Measurements from ENCODE around the gene OPN5. TPM values are rescaled to one million over a fixed set of nuclear protein-coding genes. Genes with fewer than 3 reads are reported as not detected.

The OPN5 gene
- total RNA-seq, 1 donor from 2014 or later: not detected

- no peak for TF ChIP-seq CTCF (IDR thresholded peaks at IDR 0.05; ENCODE audit: insufficient read depth, low read length, severe bottlenecking)
- DNase-seq (ENCODE audit: low read depth) (no peak), FAIRE-seq (no peak)
- H3K4me3 ChIP-seq (ENCODE audit: low read depth, low read length): no peak overlapping the region
- no peaks in the 10 kb centered on the region for H3K27me3 ChIP-seq (ENCODE audit: control insufficient read depth, insufficient read depth, low read length)
- H3K36me3 ChIP-seq (ENCODE audit: control insufficient read depth, insufficient read depth, low read length): no peaks in the 10 kb centered on the region
Measured at GRCh38 chr6:47846752-47847151, 64.9 kb downstream of the OPN5 start.

GRCh38 chr6:47851091-47851490 lies 69.3 kb downstream of the OPN5 start:
- Histone ChIP-seq H3K4me3 (ENCODE audit: low read depth, low read length) (no peak overlapping the region), H3K36me3 (ENCODE audit: control insufficient read depth, insufficient read depth, low read length) (no peaks in the 10 kb centered on the region), H3K27me3 (ENCODE audit: control insufficient read depth, insufficient read depth, low read length) (no peaks in the 10 kb centered on the region)
- TF ChIP-seq CTCF (IDR thresholded peaks at IDR 0.05; ENCODE audit: insufficient read depth, low read length, severe bottlenecking): no peak
- FAIRE-seq (no peak), DNase-seq (ENCODE audit: low read depth) (no peak)

GRCh38 chr6:47852727-47853126 lies 70.9 kb downstream of the OPN5 start:
- TF ChIP-seq CTCF (IDR thresholded peaks at IDR 0.05; ENCODE audit: insufficient read depth, low read length, severe bottlenecking): no peak
- DNase-seq (ENCODE audit: low read depth) (peak; percentile 40), FAIRE-seq (peak; percentile 86)
- no peaks in the 10 kb centered on the region for H3K36me3 ChIP-seq (ENCODE audit: control insufficient read depth, insufficient read depth, low read length)
- H3K27me3 ChIP-seq (ENCODE audit: control insufficient read depth, insufficient read depth, low read length): no peaks in the 10 kb centered on the region
- H3K4me3 ChIP-seq (ENCODE audit: low read depth, low read length): no peak overlapping the region

- H3K27me3 ChIP-seq (ENCODE audit: control insufficient read depth, insufficient read depth, low read length): no peaks in the 10 kb centered on the region
- no peak for DNase-seq (ENCODE audit: low read depth)
- H3K36me3 ChIP-seq (ENCODE audit: control insufficient read depth, insufficient read depth, low read length): no peaks in the 10 kb centered on the region
- TF ChIP-seq CTCF (IDR thresholded peaks at IDR 0.05; ENCODE audit: insufficient read depth, low read length, severe bottlenecking): no peak
- no peak overlapping the region for H3K4me3 ChIP-seq (ENCODE audit: low read depth, low read length)
- FAIRE-seq: no peak
Measured at GRCh38 chr6:47853766-47854165, 71.9 kb downstream of the OPN5 start.

GRCh38 chr6:47854971-47855370 lies 73.1 kb downstream of the OPN5 start:
- no peaks in the 10 kb centered on the region for H3K27me3 ChIP-seq (ENCODE audit: control insufficient read depth, insufficient read depth, low read length)
- peak; percentile 45 for DNase-seq (ENCODE audit: low read depth)
- no peak for TF ChIP-seq CTCF (IDR thresholded peaks at IDR 0.05; ENCODE audit: insufficient read depth, low read length, severe bottlenecking)

GRCh38 chr6:47859175-47859574 lies 77.3 kb downstream of the OPN5 start:
- DNase-seq (ENCODE audit: low read depth) (no peak), FAIRE-seq (no peak)
- H3K4me3 ChIP-seq (ENCODE audit: low read depth, low read length): no peak overlapping the region
- no peak for TF ChIP-seq CTCF (IDR thresholded peaks at IDR 0.05; ENCODE audit: insufficient read depth, low read length, severe bottlenecking)
- H3K36me3 ChIP-seq (ENCODE audit: control insufficient read depth, insufficient read depth, low read length): no peaks in the 10 kb centered on the region
- no peaks in the 10 kb centered on the region for H3K27me3 ChIP-seq (ENCODE audit: control insufficient read depth, insufficient read depth, low read length)

More at GRCh38 chr6:47854971-47855370, 73.1 kb downstream of the OPN5 start:
- Histone ChIP-seq H3K4me3 (ENCODE audit: low read depth, low read length) (no peak overlapping the region), H3K36me3 (ENCODE audit: control insufficient read depth, insufficient read depth, low read length) (no peaks in the 10 kb centered on the region)
- no peak for FAIRE-seq
